DND-41 (cell line): ENCODE data around the gene LRRC42.

ENCODE experiments used
- EZH2 ChIP-seq: IDR thresholded peaks from 3 replicates; pipeline ENCODE4 v1.6.1; 2012; ENCODE audit warnings: borderline replicate concordance, low read depth, mild to moderate bottlenecking, moderate library complexity, low read length, inconsistent platforms; ENCODE audit not compliant: severe bottlenecking
- TF ChIP-seq, protein P1 (sequence below): IDR thresholded peaks from 2 replicates; pipeline ENCODE4 v1.5.1; 2012; ENCODE audit warnings: borderline replicate concordance, low read length, moderate library complexity, mild to moderate bottlenecking; ENCODE audit not compliant: poor library complexity, severe bottlenecking; ENCODE audit errors: extremely low read depth

DNA sequence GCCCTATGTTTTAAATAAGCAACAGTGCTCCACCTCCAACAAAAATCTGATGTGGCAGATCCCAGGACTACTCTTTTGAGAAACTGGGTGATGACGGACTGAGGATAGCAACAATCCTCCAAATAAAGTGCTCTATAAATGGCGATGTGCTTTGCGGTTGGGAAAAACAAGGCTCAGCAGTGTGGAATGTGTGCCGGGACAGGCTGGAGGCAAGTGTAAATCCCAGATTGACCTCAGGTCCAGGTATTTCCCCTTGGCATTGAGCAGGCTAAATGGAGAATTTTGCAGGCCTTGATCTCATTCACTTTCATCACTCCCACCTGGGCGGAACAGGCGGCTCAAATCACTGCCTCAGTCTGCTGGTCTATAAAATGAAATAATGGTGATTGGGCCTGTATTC, 35.1 kb downstream of the LRRC42 start:
- no peak for TF ChIP-seq EZH2
- TF ChIP-seq, protein P1, sequence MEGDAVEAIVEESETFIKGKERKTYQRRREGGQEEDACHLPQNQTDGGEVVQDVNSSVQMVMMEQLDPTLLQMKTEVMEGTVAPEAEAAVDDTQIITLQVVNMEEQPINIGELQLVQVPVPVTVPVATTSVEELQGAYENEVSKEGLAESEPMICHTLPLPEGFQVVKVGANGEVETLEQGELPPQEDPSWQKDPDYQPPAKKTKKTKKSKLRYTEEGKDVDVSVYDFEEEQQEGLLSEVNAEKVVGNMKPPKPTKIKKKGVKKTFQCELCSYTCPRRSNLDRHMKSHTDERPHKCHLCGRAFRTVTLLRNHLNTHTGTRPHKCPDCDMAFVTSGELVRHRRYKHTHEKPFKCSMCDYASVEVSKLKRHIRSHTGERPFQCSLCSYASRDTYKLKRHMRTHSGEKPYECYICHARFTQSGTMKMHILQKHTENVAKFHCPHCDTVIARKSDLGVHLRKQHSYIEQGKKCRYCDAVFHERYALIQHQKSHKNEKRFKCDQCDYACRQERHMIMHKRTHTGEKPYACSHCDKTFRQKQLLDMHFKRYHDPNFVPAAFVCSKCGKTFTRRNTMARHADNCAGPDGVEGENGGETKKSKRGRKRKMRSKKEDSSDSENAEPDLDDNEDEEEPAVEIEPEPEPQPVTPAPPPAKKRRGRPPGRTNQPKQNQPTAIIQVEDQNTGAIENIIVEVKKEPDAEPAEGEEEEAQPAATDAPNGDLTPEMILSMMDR = no peak
